Measurements from ENCODE around the gene RPH3AL. TPM values are rescaled to one million over a fixed set of nuclear protein-coding genes. Genes with fewer than 3 reads are reported as not detected.

The RPH3AL gene
- total and polyA plus RNA-seq, 8 donors: 43.4 to 89.1 (median 56.0) TPM

GRCh38 chr17:340074-340473 lies 12.5 kb downstream of the RPH3AL start:
- intact Hi-C loops (cut with DNase I): no loop called here
- WGBS, 2 donors: 41 to 51% methylated on average over 4 of the region's 4 CpGs
- H3K36me3 ChIP-seq: no peaks in the 10 kb centered on the region
- H3K4me1 ChIP-seq: peaks cover 11 to 35% (median 19%) of the 10 kb centered on the region in 3 donors
- no peak for FAIRE-seq
- ATAC-seq: no peak
- no peaks in the 10 kb centered on the region for H3K27me3 ChIP-seq
- DNase-seq: peak in 4 of 6 donors; percentile 50 to 82 (median 56)
- TF ChIP-seq CTCF (IDR thresholded peaks at IDR 0.05): no peak
- peak overlapping the region in 2 of 4 donors; percentile 19 to 35 for H3K4me3 ChIP-seq
- no peaks in the 10 kb centered on the region for H3K9me3 ChIP-seq
- H3K27ac ChIP-seq: peak overlapping the region; percentile 95 to 97 (median 96)

- TF ChIP-seq CTCF (IDR thresholded peaks at IDR 0.05): no peak
- Histone ChIP-seq H3K9me3 (no peaks in the 10 kb centered on the region), H3K4me1 (peaks cover 11 to 35% (median 19%) of the 10 kb centered on the region in 3 donors), H3K36me3 (no peaks in the 10 kb centered on the region), H3K27ac (peak overlapping the region; percentile 95 to 97 (median 96)), H3K4me3 (peak overlapping the region in 2 of 4 donors; percentile 35 to 40), H3K27me3 (no peaks in the 10 kb centered on the region)
- DNase-seq: peak; percentile 80 to 95 (median 88)
- intact Hi-C loops (cut with DNase I): no loop called here
- ATAC-seq: peak; percentile 67 to 73 (median 71)
- no peak for FAIRE-seq
- WGBS, 2 donors: 25 to 28% methylated on average over 23 of the region's 23 CpGs
Measured at GRCh38 chr17:339193-340061, 13.2 kb downstream of the RPH3AL start.

GRCh38 chr17:338442-339192 lies 14.0 kb downstream of the RPH3AL start:
- H3K36me3 ChIP-seq: no peaks in the 10 kb centered on the region
- no peak for TF ChIP-seq CTCF (IDR thresholded peaks at IDR 0.05)
- H3K4me1 ChIP-seq: peaks cover 17 to 35% (median 23%) of the 10 kb centered on the region in 3 donors
- H3K27ac ChIP-seq: peak overlapping the region; percentile 95 to 97 (median 96)
- intact Hi-C loops (cut with DNase I): no loop called here
- ATAC-seq (peak; percentile 67 to 73 (median 70)), FAIRE-seq (no peak), DNase-seq (peak; percentile 83 to 96 (median 92))
- no peaks in the 10 kb centered on the region for H3K27me3 ChIP-seq
- WGBS, 2 donors: 19 to 23% methylated on average over 19 of the region's 19 CpGs
- no peaks in the 10 kb centered on the region for H3K9me3 ChIP-seq
- peak overlapping the region in 3 of 4 donors; percentile 30 to 40 (median 35) for H3K4me3 ChIP-seq

- DNase-seq: peak in 3 of 6 donors; percentile 33 to 43 (median 43)
- H3K4me3 ChIP-seq: peak overlapping the region in 3 of 4 donors; percentile 30 to 40 (median 35)
- H3K4me1 ChIP-seq: peaks cover 21 to 28% (median 28%) of the 10 kb centered on the region in 3 donors
- ATAC-seq: no peak
- no peak for TF ChIP-seq CTCF (IDR thresholded peaks at IDR 0.05)
- H3K9me3 ChIP-seq: no peaks in the 10 kb centered on the region
- intact Hi-C loops (cut with DNase I): no loop called here
- H3K27ac ChIP-seq: peak overlapping the region; percentile 95 to 97 (median 96)
- FAIRE-seq: no peak
- H3K36me3 ChIP-seq: no peaks in the 10 kb centered on the region
- H3K27me3 ChIP-seq: no peaks in the 10 kb centered on the region
- 45 to 57% methylated on average over 7 of the region's 7 CpGs for WGBS, 2 donors
Measured at GRCh38 chr17:337866-338265, 14.7 kb downstream of the RPH3AL start.
